ENCODE measurements around the gene MED12L.
A peak's percentile ranks its signal among the peaks of the same experiment; 100 is the strongest.

MED12L gene

GRCh38 chr3:151443583-151443982, 358.1 kb downstream of the MED12L start:
- H3K9ac ChIP-seq (ENCODE audit: low read length), result no peak overlapping the region
- H3K27me3 ChIP-seq (ENCODE audit: control insufficient read depth in 1 of 2, insufficient read depth in 2 of 2, low read length in 2 of 2), result no peaks in the 10 kb centered on the region
- H3K9me3 ChIP-seq (ENCODE audit: low read length), result no peaks in the 10 kb centered on the region
- no peaks in the 10 kb centered on the region for H3K36me3 ChIP-seq (ENCODE audit: insufficient read depth, low read length)
- no peak overlapping the region for H3K4me3 ChIP-seq (ENCODE audit: low read depth in 1 of 2, low read length in 2 of 2)
- no peaks in the 10 kb centered on the region for H3K4me1 ChIP-seq (ENCODE audit: insufficient read depth, low read length)
- no peak overlapping the region for H3K27ac ChIP-seq (ENCODE audit: low read depth, low read length)

- Histone ChIP-seq H3K36me3 (ENCODE audit: insufficient read depth, low read length) (no peaks in the 10 kb centered on the region), H3K27me3 (ENCODE audit: control insufficient read depth in 1 of 2, insufficient read depth in 2 of 2, low read length in 2 of 2) (no peaks in the 10 kb centered on the region), H3K4me1 (ENCODE audit: insufficient read depth, low read length) (no peaks in the 10 kb centered on the region), H3K27ac (ENCODE audit: low read depth, low read length) (no peak overlapping the region), H3K9me3 (ENCODE audit: low read length) (no peaks in the 10 kb centered on the region), H3K9ac (ENCODE audit: low read length) (no peak overlapping the region), H3K4me3 (ENCODE audit: low read depth in 1 of 2, low read length in 2 of 2) (no peak overlapping the region)
These were observed 360.0 kb downstream of the MED12L start for GRCh38 chr3:151445273-151446001.

GRCh38 chr3:151446002-151446340, 360.5 kb downstream of the MED12L start:
- H3K4me1 ChIP-seq (ENCODE audit: insufficient read depth, low read length), result no peaks in the 10 kb centered on the region
- no peak overlapping the region for H3K9ac ChIP-seq (ENCODE audit: low read length)
- no peaks in the 10 kb centered on the region for H3K27me3 ChIP-seq (ENCODE audit: control insufficient read depth in 1 of 2, insufficient read depth in 2 of 2, low read length in 2 of 2)
- no peak overlapping the region for H3K27ac ChIP-seq (ENCODE audit: low read depth, low read length)
- H3K9me3 ChIP-seq (ENCODE audit: low read length), result no peaks in the 10 kb centered on the region
- no peak overlapping the region for H3K4me3 ChIP-seq (ENCODE audit: low read depth in 1 of 2, low read length in 2 of 2)
- no peaks in the 10 kb centered on the region for H3K36me3 ChIP-seq (ENCODE audit: insufficient read depth, low read length)

GRCh38 chr3:151452368-151452767, 366.9 kb downstream of the MED12L start:
- no peaks in the 10 kb centered on the region for H3K9me3 ChIP-seq (ENCODE audit: low read length)
- no peak overlapping the region for H3K27ac ChIP-seq (ENCODE audit: low read depth, low read length)
- H3K27me3 ChIP-seq (ENCODE audit: control insufficient read depth in 1 of 2, insufficient read depth in 2 of 2, low read length in 2 of 2), result no peaks in the 10 kb centered on the region
- H3K36me3 ChIP-seq (ENCODE audit: insufficient read depth, low read length), result no peaks in the 10 kb centered on the region
- no peaks in the 10 kb centered on the region for H3K4me1 ChIP-seq (ENCODE audit: insufficient read depth, low read length)
- H3K4me3 ChIP-seq (ENCODE audit: low read depth in 1 of 2, low read length in 2 of 2), result no peak overlapping the region
- H3K9ac ChIP-seq (ENCODE audit: low read length), result no peak overlapping the region

- Histone ChIP-seq H3K9ac (ENCODE audit: low read length) (no peak overlapping the region), H3K4me1 (ENCODE audit: insufficient read depth, low read length) (no peaks in the 10 kb centered on the region), H3K27me3 (ENCODE audit: control insufficient read depth in 1 of 2, insufficient read depth in 2 of 2, low read length in 2 of 2) (no peaks in the 10 kb centered on the region), H3K27ac (ENCODE audit: low read depth, low read length) (no peak overlapping the region), H3K4me3 (ENCODE audit: low read depth in 1 of 2, low read length in 2 of 2) (no peak overlapping the region), H3K36me3 (ENCODE audit: insufficient read depth, low read length) (no peaks in the 10 kb centered on the region), H3K9me3 (ENCODE audit: low read length) (no peaks in the 10 kb centered on the region)
These were observed 367.4 kb downstream of the MED12L start for GRCh38 chr3:151452841-151453240.

GRCh38 chr3:151456065-151456464, 370.6 kb downstream of the MED12L start:
- H3K4me1 ChIP-seq (ENCODE audit: insufficient read depth, low read length), result peaks cover 8% of the 10 kb centered on the region
- H3K9ac ChIP-seq (ENCODE audit: low read length), result no peak overlapping the region
- no peak overlapping the region for H3K4me3 ChIP-seq (ENCODE audit: low read depth in 1 of 2, low read length in 2 of 2)
- no peak overlapping the region for H3K27ac ChIP-seq (ENCODE audit: low read depth, low read length)
- H3K36me3 ChIP-seq (ENCODE audit: insufficient read depth, low read length), result no peaks in the 10 kb centered on the region
- peaks cover 0 to 6% of the 10 kb centered on the region in 2 donors for H3K27me3 ChIP-seq (ENCODE audit: control insufficient read depth in 1 of 2, insufficient read depth in 2 of 2, low read length in 2 of 2)
- H3K9me3 ChIP-seq (ENCODE audit: low read length), result no peaks in the 10 kb centered on the region

GRCh38 chr3:151459358-151459757, 373.9 kb downstream of the MED12L start:
- Histone ChIP-seq H3K9me3 (ENCODE audit: low read length) (no peaks in the 10 kb centered on the region), H3K9ac (ENCODE audit: low read length) (no peak overlapping the region), H3K4me1 (ENCODE audit: insufficient read depth, low read length) (peaks cover 8% of the 10 kb centered on the region), H3K36me3 (ENCODE audit: insufficient read depth, low read length) (no peaks in the 10 kb centered on the region), H3K4me3 (ENCODE audit: low read depth in 1 of 2, low read length in 2 of 2) (no peak overlapping the region), H3K27me3 (ENCODE audit: control insufficient read depth in 1 of 2, insufficient read depth in 2 of 2, low read length in 2 of 2) (peaks cover 0 to 11% of the 10 kb centered on the region in 2 donors), H3K27ac (ENCODE audit: low read depth, low read length) (no peak overlapping the region)

- Histone ChIP-seq H3K36me3 (ENCODE audit: insufficient read depth, low read length) (no peaks in the 10 kb centered on the region), H3K4me1 (ENCODE audit: insufficient read depth, low read length) (peaks cover 8% of the 10 kb centered on the region), H3K27me3 (ENCODE audit: control insufficient read depth in 1 of 2, insufficient read depth in 2 of 2, low read length in 2 of 2) (peaks cover 0 to 11% of the 10 kb centered on the region in 2 donors), H3K4me3 (ENCODE audit: low read depth in 1 of 2, low read length in 2 of 2) (peak overlapping the region in 1 of 2 donors; percentile 70), H3K9ac (ENCODE audit: low read length) (no peak overlapping the region), H3K9me3 (ENCODE audit: low read length) (no peaks in the 10 kb centered on the region), H3K27ac (ENCODE audit: low read depth, low read length) (no peak overlapping the region)
These were observed 374.8 kb downstream of the MED12L start for GRCh38 chr3:151460228-151460627.

GRCh38 chr3:151460774-151461450, 375.4 kb downstream of the MED12L start, which contains the start of gene IGSF10:
TSS of gene IGSF10 (minus strand) at chr3:151461061. CDS start at chr3:151458709, 2,352 bp downstream.
- Histone ChIP-seq H3K9ac (ENCODE audit: low read length) (no peak within 1 kb of the TSS), H3K4me3 (ENCODE audit: low read depth in 1 of 2, low read length in 2 of 2) (peak within 1 kb of the TSS; percentile 70 to 86), H3K27ac (ENCODE audit: low read depth, low read length) (peak within 1 kb of the TSS; percentile 13), H3K27me3 (ENCODE audit: control insufficient read depth in 1 of 2, insufficient read depth in 2 of 2, low read length in 2 of 2) (peaks cover 0 to 11% of the 10 kb centered on the region in 2 donors), H3K36me3 (ENCODE audit: insufficient read depth, low read length) (no peaks in the 10 kb centered on the region), H3K4me1 (ENCODE audit: insufficient read depth, low read length) (peaks cover 8% of the 10 kb centered on the region), H3K9me3 (ENCODE audit: low read length) (no peaks in the 10 kb centered on the region)

- no peak overlapping the region for H3K9ac ChIP-seq (ENCODE audit: low read length)
- H3K9me3 ChIP-seq (ENCODE audit: low read length), result no peaks in the 10 kb centered on the region
- H3K4me3 ChIP-seq (ENCODE audit: low read depth in 1 of 2, low read length in 2 of 2), result no peak overlapping the region
- H3K27ac ChIP-seq (ENCODE audit: low read depth, low read length), result no peak overlapping the region
- no peaks in the 10 kb centered on the region for H3K36me3 ChIP-seq (ENCODE audit: insufficient read depth, low read length)
- H3K4me1 ChIP-seq (ENCODE audit: insufficient read depth, low read length), result peaks cover 8% of the 10 kb centered on the region
- peaks cover 0 to 11% of the 10 kb centered on the region in 2 donors for H3K27me3 ChIP-seq (ENCODE audit: control insufficient read depth in 1 of 2, insufficient read depth in 2 of 2, low read length in 2 of 2)
These were observed 376.9 kb downstream of the MED12L start for GRCh38 chr3:151462278-151462780.

GRCh38 chr3:151462991-151463390, 377.5 kb downstream of the MED12L start:
- Histone ChIP-seq H3K4me1 (ENCODE audit: insufficient read depth, low read length) (peaks cover 8% of the 10 kb centered on the region), H3K36me3 (ENCODE audit: insufficient read depth, low read length) (no peaks in the 10 kb centered on the region), H3K9ac (ENCODE audit: low read length) (no peak overlapping the region), H3K27ac (ENCODE audit: low read depth, low read length) (no peak overlapping the region), H3K9me3 (ENCODE audit: low read length) (no peaks in the 10 kb centered on the region), H3K27me3 (ENCODE audit: control insufficient read depth in 1 of 2, insufficient read depth in 2 of 2, low read length in 2 of 2) (peaks cover 0 to 11% of the 10 kb centered on the region in 2 donors), H3K4me3 (ENCODE audit: low read depth in 1 of 2, low read length in 2 of 2) (no peak overlapping the region)
